GF-D8 (cell line): ENCODE results near the gene TMEM273.

Source experiments
- DNase-seq: peaks from one replicate; lab custom pipeline; 2025; lab: John Stamatoyannopoulos, UW

The TMEM273 gene

GRCh38 chr10:49176310-49177268, 11.6 kb downstream of the TMEM273 start:
- DNase-seq: no peak

- DNase-seq: no peak
These were observed 12.4 kb downstream of the TMEM273 start for GRCh38 chr10:49175587-49176309.

GRCh38 chr10:49174926-49175500, 13.2 kb downstream of the TMEM273 start:
- DNase-seq: no peak

GRCh38 chr10:49174261-49174925, 13.8 kb downstream of the TMEM273 start:
- no peak for DNase-seq

- DNase-seq: no peak
These were observed 14.3 kb downstream of the TMEM273 start for GRCh38 chr10:49173853-49174252.

GRCh38 chr10:49173201-49173772, 14.9 kb downstream of the TMEM273 start:
- no peak for DNase-seq

- DNase-seq: no peak
These were observed 15.4 kb downstream of the TMEM273 start for GRCh38 chr10:49172777-49173132.

- no peak for DNase-seq
These were observed 16.0 kb downstream of the TMEM273 start for GRCh38 chr10:49172061-49172776.

- DNase-seq: no peak
These were observed 16.7 kb downstream of the TMEM273 start for GRCh38 chr10:49171326-49172060.

- DNase-seq: no peak
These were observed 17.4 kb downstream of the TMEM273 start for GRCh38 chr10:49170632-49171325.

GRCh38 chr10:49169776-49170175, 18.4 kb downstream of the TMEM273 start:
- DNase-seq: no peak

GRCh38 chr10:49168831-49169500, 19.2 kb downstream of the TMEM273 start:
- peak; percentile 10 for DNase-seq

- DNase-seq: no peak
These were observed 20.0 kb downstream of the TMEM273 start for GRCh38 chr10:49168171-49168540.

- DNase-seq: no peak
These were observed 20.6 kb downstream of the TMEM273 start for GRCh38 chr10:49167425-49168170.

- no peak for DNase-seq
These were observed 21.4 kb downstream of the TMEM273 start for GRCh38 chr10:49166484-49167400.

GRCh38 chr10:49165821-49166483, 22.2 kb downstream of the TMEM273 start:
- no peak for DNase-seq

- no peak for DNase-seq
These were observed 22.9 kb downstream of the TMEM273 start for GRCh38 chr10:49165259-49165658.
